HCT116 (cell line): ENCODE results near the gene PKIB. TPM values are rescaled to one million over a fixed set of nuclear protein-coding genes. Genes with fewer than 3 reads are reported as not detected.

Experiments used
- ATAC-seq: fragments of 200-7000 bp; cut with Tn5 transposase; 2 replicates; pipeline ENCODE4 v1.9.1; 2020; ENCODE audit warnings: mild to moderate bottlenecking, moderate library complexity
- BruUV-seq: library from RNA; stranded (reverse); fragments of 400-500 nt; replicated peaks from 2 replicates; lab custom pipeline; 2021; lab: Mats Ljungman, UMichigan
- CTCF ChIA-PET: fragments of 300-600 bp; sonication (Branson Sonifier 250); formaldehyde crosslinking; loops from one replicate; lab custom pipeline; 2021; ENCODE audit warnings: antibody characterized with exemption; lab: Charles Lee
- POLR2A ChIA-PET: fragments of 300-600, 350-600 bp; sonication (Branson Sonifier 250); formaldehyde crosslinking; loops from one replicate; lab custom pipeline; 2021; ENCODE audit warnings: antibody characterized with exemption; lab: Charles Lee
- RAD21 ChIA-PET, 2 experiments: fragments of 300-600 bp; sonication (Branson Sonifier 250); formaldehyde crosslinking; loops; one replicate each; lab custom pipeline; 2023; ENCODE audit warnings: low total read pairs in 2 of 2; ENCODE audit not compliant: uncharacterized antibody in 2 of 2, unreplicated experiment in 2 of 2, low non-redundant PET in 1 of 2; lab: Charles Lee
- DNase-seq: peaks from one replicate; pipeline ENCODE4 v3.0.0-alpha.2; 2010; ENCODE audit warnings: low read depth, low spot score
- H2AFZ ChIP-seq: fragments of 200-600 bp; shearing (Covaris generic), sonication (generic); 2 replicates; pipeline ENCODE4 v1.6.1; 2017; ENCODE audit warnings: low read depth, mixed run types, mixed read lengths, antibody characterized with exemption, low read length; ENCODE audit not compliant: poor library complexity, severe bottlenecking
- H3K27ac ChIP-seq: 2 replicates; pipeline ENCODE4 v1.5.1; 2012; ENCODE audit warnings: low read depth, low read length
- H3K27me3 ChIP-seq: fragments of 200-600 bp; sonication (generic); 2 replicates; pipeline ENCODE4 v1.6.1; 2016; ENCODE audit warnings: mixed run types, low read length, mixed read lengths; ENCODE audit not compliant: insufficient read depth
- H3K36me3 ChIP-seq, 2 experiments: fragments of 200-500 bp in 1 of 2; fragments of 200-600 bp in 1 of 2; sonication (Bioruptor generic) in 1 of 2; sonication (generic) in 1 of 2; 2 replicates each; pipeline versions ENCODE4 v1.5.1 to v1.6.1; 2014 to 2016; ENCODE audit warnings: low read length in 2 of 2, inconsistent platforms in 1 of 2, mixed read lengths in 1 of 2, mixed run types in 1 of 2; ENCODE audit not compliant: insufficient read depth in 2 of 2, control insufficient read depth in 1 of 2
- H3K4me1 ChIP-seq, 2 experiments: fragments of 200-600 bp in 1 of 2; sonication (generic) in 1 of 2; 2 replicates each; pipeline versions ENCODE4 v1.5.1 to v1.6.1; 2012 to 2017; ENCODE audit warnings: low read length in 2 of 2, inconsistent platforms in 1 of 2, mild to moderate bottlenecking in 1 of 2, mixed read lengths in 1 of 2, mixed run types in 1 of 2, moderate library complexity in 1 of 2; ENCODE audit not compliant: insufficient read depth in 2 of 2, control insufficient read depth in 1 of 2
- H3K4me2 ChIP-seq: fragments of 200-600 bp; sonication (generic); 2 replicates; pipeline ENCODE4 v1.6.1; 2017; ENCODE audit warnings: mixed run types, low read length, mixed read lengths
- H3K4me3 ChIP-seq, 2 experiments: fragments of 200-600 bp in 1 of 2; sonication (generic) in 1 of 2; replicated peaks in 1 of 2; 2 replicates each; pipeline ENCODE4 v1.5.1; 2011 to 2016; ENCODE audit warnings: low read length in 2 of 2, control low read depth in 1 of 2, low read depth in 1 of 2, mild to moderate bottlenecking in 1 of 2, mixed read lengths in 1 of 2, mixed run types in 1 of 2
- H3K79me2 ChIP-seq: fragments of 200-600 bp; sonication (generic); 2 replicates; pipeline ENCODE4 v1.6.1; 2017; ENCODE audit warnings: mild to moderate bottlenecking, mixed run types, low read length, moderate library complexity, mixed read lengths; ENCODE audit not compliant: insufficient read depth
- H3K9ac ChIP-seq: fragments of 200-600 bp; sonication (generic); 2 replicates; pipeline ENCODE4 v1.6.1; 2016; ENCODE audit warnings: low read length, mixed read lengths
- H3K9me2 ChIP-seq: fragments of 200-600 bp; sonication (generic), shearing (Covaris generic); 2 replicates; pipeline ENCODE4 v1.6.1; 2017; ENCODE audit warnings: mixed run types, mild to moderate bottlenecking, moderate library complexity; ENCODE audit not compliant: insufficient read depth
- H3K9me3 ChIP-seq, 2 experiments: fragments of 200-500 bp in 1 of 2; fragments of 200-600 bp in 1 of 2; sonication (Bioruptor generic) in 1 of 2; sonication (generic) in 1 of 2; 2 replicates each; pipeline ENCODE4 v1.6.1; 2014 to 2017; ENCODE audit warnings: low read length in 2 of 2, mixed read lengths in 2 of 2, inconsistent platforms in 1 of 2, low read depth in 1 of 2, mild to moderate bottlenecking in 1 of 2, mixed run types in 1 of 2, moderate library complexity in 1 of 2; ENCODE audit not compliant: control insufficient read depth in 1 of 2, insufficient read depth in 1 of 2
- H4K20me1 ChIP-seq: fragments of 200-600 bp; sonication (generic), shearing (Covaris generic); 2 replicates; pipeline ENCODE4 v1.6.1; 2017; ENCODE audit warnings: mixed run types, mild to moderate bottlenecking, moderate library complexity; ENCODE audit not compliant: insufficient read depth
- ATF3 ChIP-seq: IDR thresholded peaks from 2 replicates; pipeline ENCODE4 v1.6.1; 2012
- CEBPB ChIP-seq: IDR thresholded peaks from 2 replicates; pipeline ENCODE4 v1.6.1; 2012; ENCODE audit warnings: low read depth
- CTCF ChIP-seq, 3 experiments: fragments of 200-600 bp in 1 of 3; sonication (generic) in 1 of 3; IDR thresholded peaks in 2 of 3; conservative IDR thresholded peaks in 1 of 3; 2 replicates each; pipeline ENCODE4 v1.5.1; 2012 to 2017; ENCODE audit warnings: low read depth in 2 of 3, low read length in 2 of 3, antibody characterized with exemption in 1 of 3, borderline replicate concordance in 1 of 3, control low read depth in 1 of 3, mild to moderate bottlenecking in 1 of 3, mixed read lengths in 1 of 3, mixed run types in 1 of 3, moderate library complexity in 1 of 3; ENCODE audit not compliant: insufficient read depth in 1 of 3
- ELF1 ChIP-seq: IDR thresholded peaks from 2 replicates; pipeline ENCODE4 v1.6.1; 2012; ENCODE audit warnings: low read depth, borderline replicate concordance
- EZH2 ChIP-seq: fragments of 200-600 bp; sonication (generic); IDR thresholded peaks from 2 replicates; pipeline ENCODE4 v1.6.1; 2017; ENCODE audit warnings: antibody characterized with exemption, mixed run types
- EZH2phosphoT487 ChIP-seq: fragments of 200-600 bp; IDR thresholded peaks from 2 replicates; pipeline ENCODE4 v1.6.1; 2018; ENCODE audit warnings: antibody characterized with exemption, borderline replicate concordance
- FOSL1 ChIP-seq: IDR thresholded peaks from 2 replicates; pipeline ENCODE4 v1.6.1; 2012; ENCODE audit warnings: low read depth
- MAX ChIP-seq: IDR thresholded peaks from 2 replicates; pipeline ENCODE4 v1.6.1; 2012
- POLR2A ChIP-seq: IDR thresholded peaks from 2 replicates; pipeline ENCODE4 v1.7.0; 2011; ENCODE audit warnings: borderline replicate concordance; ENCODE audit not compliant: insufficient read depth, insufficient read length; ENCODE audit errors: extremely low read depth
- RAD21 ChIP-seq: IDR thresholded peaks from 2 replicates; pipeline ENCODE4 v1.6.1; 2012; ENCODE audit warnings: low read depth, mild to moderate bottlenecking
- REST ChIP-seq: IDR thresholded peaks from 2 replicates; pipeline ENCODE4 v1.6.1; 2012; ENCODE audit warnings: low read depth
- SIN3A ChIP-seq: IDR thresholded peaks from 2 replicates; pipeline ENCODE4 v1.6.1; 2012; ENCODE audit warnings: low read depth
- SRF ChIP-seq: IDR thresholded peaks from 2 replicates; pipeline ENCODE4 v1.6.1; 2012; ENCODE audit warnings: low read depth
- TCF7L2 ChIP-seq: IDR thresholded peaks from 2 replicates; pipeline ENCODE4 v1.7.0; 2011; ENCODE audit warnings: borderline replicate concordance, inconsistent platforms; ENCODE audit not compliant: insufficient read depth, insufficient read length; ENCODE audit errors: extremely low read depth
- ZBTB33 ChIP-seq: IDR thresholded peaks from 2 replicates; pipeline ENCODE4 v1.6.1; 2011; ENCODE audit warnings: mild to moderate bottlenecking, low read length, moderate library complexity; ENCODE audit not compliant: insufficient replicate concordance; ENCODE audit errors: extremely low read depth
- ZNF274 ChIP-seq: fragments of 200-500 bp; sonication (Bioruptor generic); IDR thresholded peaks from 2 replicates; pipeline ENCODE4 v1.6.1; 2014; ENCODE audit warnings: mild to moderate bottlenecking, low read depth, low read length, inconsistent platforms
- intact Hi-C: fragments of 100-400 bp; cut with micrococcal nuclease; formaldehyde crosslinking; loops from 2 replicates; pipeline ENCODE4 v1.10.0; 2022
- total RNA-seq: library from RNA; stranded (reverse); gene quantifications from one replicate; pipeline ENCODE4 v1.2.1, GENCODE V29; 2021; ENCODE audit not compliant: unreplicated experiment

Gene PKIB
- total RNA-seq, 1 experiment from 2014 or later, result 24.0 TPM

GRCh38 chr6:122647765-122648164 is 37.6 kb downstream of the PKIB start:
- no peak overlapping the region for H3K27ac ChIP-seq
- ATAC-seq (no peak), DNase-seq (no peak)
- no peaks in the 10 kb centered on the region for H3K9me2 ChIP-seq
- POLR2A ChIA-PET, result no interaction called here
- H3K27me3 ChIP-seq, result no peaks in the 10 kb centered on the region
- no TSS peak for BruUV-seq
- intact Hi-C loops, result no loop called here
- no peaks in the 10 kb centered on the region for H3K79me2 ChIP-seq
- no peak for TF ChIP-seq SRF
- TF ChIP-seq FOSL1, result no peak
- TF ChIP-seq EZH2, result no peak
- TF ChIP-seq EZH2phosphoT487, result no peak
- no peak for TF ChIP-seq CEBPB
- TF ChIP-seq ATF3, result no peak
- no peak for TF ChIP-seq SIN3A
- TF ChIP-seq ZBTB33, result no peak
- TF ChIP-seq RAD21, result no peak
- TF ChIP-seq REST, result no peak
- no peak for TF ChIP-seq MAX
- TF ChIP-seq CTCF (IDR thresholded peaks at IDR 0.05 in 2 of 3, conservative IDR thresholded peaks at IDR 0.05 in 1 of 3; ENCODE audit: borderline replicate concordance in 1 of 3, insufficient read depth in 1 of 3, low read depth in 2 of 3, low read length in 2 of 3), result no peak
- no peak for TF ChIP-seq ELF1
- no peak for TF ChIP-seq POLR2A
- TF ChIP-seq ZNF274, result no peak
- no peak for TF ChIP-seq TCF7L2
- no peak overlapping the region for H2AFZ ChIP-seq
- H3K9me3 ChIP-seq, result no peaks in the 10 kb centered on the region
- no peak overlapping the region for H3K4me3 ChIP-seq
- peaks cover 14 to 21% of the 10 kb centered on the region in 2 experiments for H3K4me1 ChIP-seq
- CTCF ChIA-PET, result no interaction called here
- H3K9ac ChIP-seq, result no peak overlapping the region
- H3K36me3 ChIP-seq, result no peaks in the 10 kb centered on the region
- RAD21 ChIA-PET, result no interaction called here
- no peaks in the 10 kb centered on the region for H4K20me1 ChIP-seq
- H3K4me2 ChIP-seq, result no peak overlapping the region
